CD14-positive monocyte (primary cell): ENCODE measurements around the gene VPS35L. TPM values are rescaled to one million over a fixed set of nuclear protein-coding genes. Genes with fewer than 3 reads are reported as not detected.

ENCODE experiments used
- DNase-seq, 3 donors: peaks; one replicate each; pipeline ENCODE4 v3.0.0-alpha.2; 2011 to 2022
- H2AFZ ChIP-seq: 2 replicates; pipeline ENCODE4 v1.6.0; 2012; ENCODE audit warnings: mild to moderate bottlenecking, low read depth, low read length, inconsistent platforms; ENCODE audit not compliant: insufficient read depth, poor library complexity, severe bottlenecking
- H3K27ac ChIP-seq, 2 donors: 1 replicate in 1 of 2; 2 replicates in 1 of 2; pipeline ENCODE4 v1.5.1; 2012 to 2013; ENCODE audit warnings: low read length in 2 of 2, control low read depth in 1 of 2, inconsistent platforms in 1 of 2, low read depth in 1 of 2, mild to moderate bottlenecking in 1 of 2
- H3K27me3 ChIP-seq, 2 donors: one replicate each; pipeline versions ENCODE4 v1.6.0 to v1.6.1; 2011 to 2013; ENCODE audit warnings: low read length in 2 of 2; ENCODE audit not compliant: control insufficient read depth in 2 of 2, insufficient read depth in 2 of 2
- H3K36me3 ChIP-seq, 2 donors: replicated peaks in 1 of 2; 1 replicate in 1 of 2; 2 replicates in 1 of 2; pipeline versions ENCODE4 v1.5.1 to v1.6.1; 2012 to 2013; ENCODE audit warnings: low read length in 2 of 2, control low read depth in 1 of 2, inconsistent platforms in 1 of 2, mild to moderate bottlenecking in 1 of 2; ENCODE audit not compliant: insufficient read depth in 2 of 2, control insufficient read depth in 1 of 2
- H3K4me1 ChIP-seq, 2 donors: 1 replicate in 1 of 2; 2 replicates in 1 of 2; pipeline versions ENCODE4 v1.5.1 to v1.6.1; 2012 to 2013; ENCODE audit warnings: low read length in 2 of 2, control low read depth in 1 of 2, inconsistent platforms in 1 of 2, mild to moderate bottlenecking in 1 of 2, moderate library complexity in 1 of 2; ENCODE audit not compliant: insufficient read depth in 2 of 2, control insufficient read depth in 1 of 2
- H3K4me2 ChIP-seq: replicated peaks from 2 replicates; pipeline ENCODE3; 2012; ENCODE audit warnings: low read length, moderate library complexity, mild to moderate bottlenecking; ENCODE audit not compliant: poor library complexity, severe bottlenecking; ENCODE audit errors: extremely low read depth
- H3K4me3 ChIP-seq, 3 experiments: fragments of 200-600 bp in 1 of 3; sonication (generic) in 1 of 3; replicated peaks in 1 of 3; 1 replicate in 2 of 3; 2 replicates in 1 of 3; pipeline ENCODE4 v1.5.1; 2011 to 2013; ENCODE audit warnings: low read length in 3 of 3, mild to moderate bottlenecking in 3 of 3, control low read depth in 2 of 3, low read depth in 2 of 3, inconsistent platforms in 1 of 3, moderate library complexity in 1 of 3
- H3K79me2 ChIP-seq: 2 replicates; pipeline ENCODE4 v1.6.0; 2012; ENCODE audit warnings: mild to moderate bottlenecking, control low read depth, inconsistent platforms, low read length, moderate library complexity; ENCODE audit not compliant: insufficient read depth
- H3K9ac ChIP-seq: 2 replicates; pipeline ENCODE4 v1.6.0; 2017; ENCODE audit warnings: low read length, mild to moderate bottlenecking; ENCODE audit not compliant: insufficient read depth, poor library complexity, severe bottlenecking
- H3K9me3 ChIP-seq, 2 donors: replicated peaks in 1 of 2; 1 replicate in 1 of 2; 2 replicates in 1 of 2; pipeline versions ENCODE4 v1.5.1 to v1.6.1; 2012 to 2013; ENCODE audit warnings: low read length in 2 of 2, control low read depth in 1 of 2; ENCODE audit not compliant: control insufficient read depth in 1 of 2, insufficient read depth in 1 of 2
- H4K20me1 ChIP-seq: 2 replicates; pipeline ENCODE4 v1.6.0; 2012; ENCODE audit warnings: mild to moderate bottlenecking, low read length, control low read depth, moderate library complexity; ENCODE audit not compliant: insufficient read depth
- H3K27ac Mint-ChIP-seq, 7 donors: one replicate each; pipeline ENCODE4 v1.8.0; 2020; ENCODE audit warnings: mild to moderate bottlenecking in 7 of 7, mixed read lengths in 7 of 7, moderate library complexity in 6 of 7, inconsistent platforms in 2 of 7
- H3K27me3 Mint-ChIP-seq, 3 donors: one replicate each; pipeline ENCODE4 v1.8.0; 2021 to 2022; ENCODE audit warnings: low read depth in 3 of 3, mild to moderate bottlenecking in 3 of 3, mixed read lengths in 3 of 3, moderate library complexity in 3 of 3, inconsistent platforms in 1 of 3
- H3K36me3 Mint-ChIP-seq, 2 donors: one replicate each; pipeline ENCODE4 v1.8.0; 2020; ENCODE audit warnings: mixed read lengths in 2 of 2, inconsistent platforms in 1 of 2, mild to moderate bottlenecking in 1 of 2
- H3K4me1 Mint-ChIP-seq: one replicate; pipeline ENCODE4 v1.8.0; 2020; ENCODE audit warnings: mild to moderate bottlenecking, mixed read lengths
- H3K4me3 Mint-ChIP-seq, 2 donors: one replicate each; pipeline ENCODE4 v1.8.0; 2020; ENCODE audit warnings: mild to moderate bottlenecking in 2 of 2, mixed read lengths in 2 of 2, moderate library complexity in 1 of 2
- H3K9me3 Mint-ChIP-seq, 7 donors: one replicate each; pipeline ENCODE4 v1.8.0; 2020 to 2022; ENCODE audit warnings: mixed read lengths in 7 of 7, mild to moderate bottlenecking in 6 of 7, moderate library complexity in 6 of 7, inconsistent platforms in 2 of 7
- WGBS: methylation state at CpG from one replicate; pipeline ENCODE4 v1.1.5; 2013; ENCODE audit warnings: missing lambda C conversion rate; ENCODE audit not compliant: insufficient coverage; 5-methylcytosine and 5-hydroxymethylcytosine counted together
- intact Hi-C, 2 donors: fragments of 100-400 bp; cut with micrococcal nuclease; formaldehyde crosslinking; loops; one replicate each; pipeline versions ENCODE4 v1.15.0 to v1.15.1; 2023
- polyA plus RNA-seq, 3 donors: library from polyadenylated mRNA; depleted of rRNA in 1 of 3; unstranded in 2 of 3; stranded (reverse) in 1 of 3; fragments of 300-500 nt in 2 of 3; fragments of >200 nt in 1 of 3; fragmentation: Illumina TruSeq in 2 of 3; gene quantifications; 1 replicate in 2 of 3; 2 replicates in 1 of 3; pipeline ENCODE4 v1.2.3, GENCODE V29; 2012 to 2021
- TF ChIP-seq, protein P1 (sequence below): fragments of 200-600 bp; IDR thresholded peaks from one replicate; pipeline ENCODE4 v1.8.0; 2022; ENCODE audit warnings: antibody characterized with exemption, mild to moderate bottlenecking

The VPS35L gene
- polyA plus RNA-seq, 3 donors = 29.7 to 51.4 (median 48.8) TPM

DNA sequence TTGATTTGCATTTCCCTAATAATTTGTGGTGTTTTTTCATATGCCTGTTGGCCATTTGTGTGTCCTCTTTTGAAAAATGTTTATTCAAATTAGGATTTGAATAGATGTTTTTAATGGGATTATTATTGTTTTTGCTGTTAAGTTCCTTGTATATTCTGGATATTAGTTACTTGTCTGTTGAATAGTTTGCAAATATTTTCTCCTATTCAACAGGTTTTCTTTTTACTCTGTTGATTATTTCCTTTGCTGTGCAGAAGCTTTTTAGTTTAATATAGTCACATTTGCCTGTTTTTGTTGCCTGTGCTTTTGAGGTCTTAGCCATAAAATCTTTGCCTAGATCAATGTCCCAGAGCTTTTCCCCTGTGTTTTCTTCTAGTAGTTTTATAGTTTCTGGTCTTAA, 43.2 kb upstream of the VPS35L start:
- H4K20me1 ChIP-seq = no peaks in the 10 kb centered on the region
- H3K4me1 Mint-ChIP-seq = peaks cover 29% of the 10 kb centered on the region
- H3K4me3 ChIP-seq = no peak overlapping the region
- H3K9me3 ChIP-seq = no peaks in the 10 kb centered on the region
- no peaks in the 10 kb centered on the region for H3K27me3 ChIP-seq
- TF ChIP-seq, protein P1, sequence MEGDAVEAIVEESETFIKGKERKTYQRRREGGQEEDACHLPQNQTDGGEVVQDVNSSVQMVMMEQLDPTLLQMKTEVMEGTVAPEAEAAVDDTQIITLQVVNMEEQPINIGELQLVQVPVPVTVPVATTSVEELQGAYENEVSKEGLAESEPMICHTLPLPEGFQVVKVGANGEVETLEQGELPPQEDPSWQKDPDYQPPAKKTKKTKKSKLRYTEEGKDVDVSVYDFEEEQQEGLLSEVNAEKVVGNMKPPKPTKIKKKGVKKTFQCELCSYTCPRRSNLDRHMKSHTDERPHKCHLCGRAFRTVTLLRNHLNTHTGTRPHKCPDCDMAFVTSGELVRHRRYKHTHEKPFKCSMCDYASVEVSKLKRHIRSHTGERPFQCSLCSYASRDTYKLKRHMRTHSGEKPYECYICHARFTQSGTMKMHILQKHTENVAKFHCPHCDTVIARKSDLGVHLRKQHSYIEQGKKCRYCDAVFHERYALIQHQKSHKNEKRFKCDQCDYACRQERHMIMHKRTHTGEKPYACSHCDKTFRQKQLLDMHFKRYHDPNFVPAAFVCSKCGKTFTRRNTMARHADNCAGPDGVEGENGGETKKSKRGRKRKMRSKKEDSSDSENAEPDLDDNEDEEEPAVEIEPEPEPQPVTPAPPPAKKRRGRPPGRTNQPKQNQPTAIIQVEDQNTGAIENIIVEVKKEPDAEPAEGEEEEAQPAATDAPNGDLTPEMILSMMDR = no peak
- DNase-seq = no peak
- H3K9ac ChIP-seq = no peak overlapping the region
- peaks cover 37 to 49% of the 10 kb centered on the region in 2 donors for H3K36me3 Mint-ChIP-seq
- H3K4me2 ChIP-seq = no peak overlapping the region
- no peaks in the 10 kb centered on the region for H3K27me3 Mint-ChIP-seq
- H3K79me2 ChIP-seq = peaks cover 36% of the 10 kb centered on the region
- H2AFZ ChIP-seq = no peak overlapping the region
- H3K4me3 Mint-ChIP-seq = no peak overlapping the region
- intact Hi-C loops = no loop called here
- H3K9me3 Mint-ChIP-seq = peaks cover 0 to 3% (median 0%) of the 10 kb centered on the region in 7 donors
- H3K27ac ChIP-seq = peak overlapping the region in 1 of 2 donors; percentile 88
- peaks cover 19 to 40% of the 10 kb centered on the region in 2 donors for H3K4me1 ChIP-seq
- peak overlapping the region in 6 of 7 donors; percentile 38 to 96 (median 89) for H3K27ac Mint-ChIP-seq
- peaks cover 45 to 53% of the 10 kb centered on the region in 2 donors for H3K36me3 ChIP-seq

DNA sequence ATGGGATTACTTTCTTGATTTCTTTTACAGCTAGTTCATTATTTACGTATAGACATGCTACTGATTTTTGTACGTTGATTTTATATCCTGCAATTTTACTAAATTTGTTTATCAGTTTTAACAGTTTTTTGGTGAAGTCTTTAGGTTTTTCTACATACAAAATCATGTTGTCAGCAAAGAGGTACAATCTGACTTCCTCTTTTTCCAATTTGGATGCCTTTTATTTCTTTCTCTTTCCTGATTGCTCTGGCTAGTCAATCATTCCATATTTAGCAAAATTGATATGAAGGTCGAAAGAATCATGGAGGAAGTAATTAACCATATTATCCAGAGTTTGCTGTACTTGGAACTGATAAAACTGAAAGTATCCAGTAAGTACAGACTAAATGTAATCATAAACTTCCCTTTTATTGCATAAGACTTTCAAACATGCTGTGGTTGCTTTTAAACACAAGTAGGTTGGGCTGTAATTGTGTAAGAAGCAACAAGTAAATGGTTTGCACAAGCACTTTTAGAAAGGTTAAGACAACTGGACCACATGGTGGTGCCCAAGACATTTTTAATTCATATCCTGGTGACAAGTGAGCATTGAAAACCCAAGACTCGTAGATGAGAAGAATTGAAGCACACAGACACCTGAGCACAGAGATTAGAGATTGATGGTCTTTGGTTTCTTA, 42.0 kb upstream of the VPS35L start:
- TF ChIP-seq, protein P1 = peak; percentile 11
- Mint-ChIP-seq H3K27ac (peak overlapping the region; percentile 88 to 96 (median 92)), H3K4me1 (peaks cover 33% of the 10 kb centered on the region), H3K9me3 (peaks cover 0 to 3% (median 0%) of the 10 kb centered on the region in 7 donors), H3K36me3 (peaks cover 34 to 42% of the 10 kb centered on the region in 2 donors), H3K27me3 (no peaks in the 10 kb centered on the region), H3K4me3 (peak overlapping the region; percentile 61 to 86)
- Histone ChIP-seq H3K79me2 (peaks cover 48% of the 10 kb centered on the region), H3K36me3 (peaks cover 37 to 44% of the 10 kb centered on the region in 2 donors), H3K4me2 (peak overlapping the region; percentile 76), H3K27me3 (no peaks in the 10 kb centered on the region), H3K9ac (peak overlapping the region; percentile 41), H3K9me3 (no peaks in the 10 kb centered on the region), H4K20me1 (no peaks in the 10 kb centered on the region), H3K27ac (peak overlapping the region in 1 of 2 donors; percentile 88), H3K4me1 (peaks cover 19 to 43% of the 10 kb centered on the region in 2 donors), H2AFZ (peak overlapping the region; percentile 49), H3K4me3 (peak overlapping the region; percentile 37 to 77 (median 69))
- DNase-seq = peak; percentile 70 to 89 (median 80)
- WGBS = 0% methylated on average over 1 of the region's 4 CpGs
- intact Hi-C loops = no loop called here
